A204.1 (cell line): ENCODE data around the gene FAM174C.

Experiments used
- FAIRE-seq: peaks from 2 replicates; lab custom pipeline; 2012; peaks lifted over from hg19 to GRCh38; lab: Jason Lieb, UNC

The FAM174C gene

GRCh38 chr19:1286487-1287353, 11.4 kb downstream of the FAM174C start:
- FAIRE-seq: no peak

DNA sequence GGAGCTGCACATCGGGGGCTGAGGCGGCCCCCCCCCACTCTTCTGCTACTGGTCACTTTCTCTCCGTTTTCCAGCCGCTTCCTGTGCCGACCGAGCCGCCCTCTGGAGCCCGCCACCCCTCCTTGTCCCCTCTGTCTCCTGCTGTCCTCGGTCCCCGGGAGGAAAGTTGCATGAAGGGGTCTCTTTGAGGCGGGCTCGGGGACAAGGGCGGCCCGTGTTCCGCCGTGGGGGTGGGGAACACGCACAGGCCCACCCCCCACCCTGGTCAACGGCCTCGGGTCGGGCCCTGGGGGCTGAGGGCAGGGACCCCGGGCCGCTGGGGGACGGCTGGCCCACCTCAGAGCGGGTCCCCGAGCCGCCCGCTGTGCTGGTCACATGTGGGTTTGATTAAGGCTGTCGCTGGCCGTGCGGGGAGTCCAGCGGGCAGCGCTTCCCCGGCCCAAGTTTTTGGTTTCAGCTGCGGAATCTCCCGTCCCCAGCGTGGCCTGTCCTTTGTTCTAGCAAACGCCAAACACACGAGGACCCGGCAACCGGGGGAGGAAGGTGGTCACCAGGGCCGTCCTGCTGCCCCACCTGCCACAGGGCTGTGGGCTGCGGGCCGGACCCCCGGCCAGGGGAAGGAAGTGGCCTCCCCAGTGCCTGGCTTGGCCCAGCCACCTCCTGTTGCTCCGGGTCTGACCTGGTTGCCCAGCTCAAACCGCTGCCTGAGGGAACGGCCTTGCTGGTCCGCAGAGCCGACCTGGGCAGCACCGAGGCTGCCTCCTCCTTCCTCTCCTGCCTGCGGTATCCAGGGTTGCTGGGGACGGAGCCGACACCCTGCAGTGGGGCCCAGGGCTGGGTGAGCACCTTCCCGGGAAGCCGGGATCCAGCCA, 12.3 kb downstream of the FAM174C start:
- no peak for FAIRE-seq

DNA sequence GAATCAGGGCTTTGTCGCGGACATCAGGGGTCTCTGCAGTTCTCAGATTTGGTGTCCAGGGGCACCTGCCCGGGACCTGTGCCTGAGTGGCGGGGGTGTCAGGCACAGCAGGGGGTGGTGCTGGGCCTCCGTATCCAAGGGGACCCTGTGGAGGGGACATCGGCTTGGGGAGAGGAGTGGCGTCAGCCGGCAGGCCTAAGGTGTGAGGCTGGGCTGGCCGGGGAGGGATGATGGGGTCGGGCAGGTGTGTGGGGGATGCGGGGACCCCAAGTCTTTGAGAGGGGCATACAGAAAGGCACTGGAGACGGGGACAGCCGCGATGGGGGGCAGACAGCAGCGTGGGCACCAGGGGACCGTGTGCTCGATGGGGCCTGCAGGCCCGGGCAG, 12.9 kb downstream of the FAM174C start:
- FAIRE-seq: no peak

- FAIRE-seq: no peak
Measured at GRCh38 chr19:1288833-1289685, 13.7 kb downstream of the FAM174C start.

DNA sequence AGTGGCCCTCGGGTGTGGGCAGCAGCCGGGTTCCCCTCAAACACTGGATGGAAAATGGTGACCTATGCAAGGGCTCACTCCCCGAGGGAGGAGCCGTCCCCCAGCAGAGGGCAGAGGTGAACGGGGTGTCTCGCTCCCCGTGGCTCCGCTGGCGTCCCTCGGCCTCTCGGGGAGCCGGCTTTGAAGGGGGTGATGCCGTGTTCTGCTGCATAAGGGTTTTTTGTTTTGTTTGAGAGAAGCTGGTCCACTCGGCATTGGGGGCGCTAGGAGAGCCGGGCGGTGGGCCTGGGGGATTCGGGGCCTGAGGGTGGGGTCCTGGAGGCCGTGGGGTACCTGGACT, 14.3 kb downstream of the FAM174C start:
- FAIRE-seq: no peak

DNA sequence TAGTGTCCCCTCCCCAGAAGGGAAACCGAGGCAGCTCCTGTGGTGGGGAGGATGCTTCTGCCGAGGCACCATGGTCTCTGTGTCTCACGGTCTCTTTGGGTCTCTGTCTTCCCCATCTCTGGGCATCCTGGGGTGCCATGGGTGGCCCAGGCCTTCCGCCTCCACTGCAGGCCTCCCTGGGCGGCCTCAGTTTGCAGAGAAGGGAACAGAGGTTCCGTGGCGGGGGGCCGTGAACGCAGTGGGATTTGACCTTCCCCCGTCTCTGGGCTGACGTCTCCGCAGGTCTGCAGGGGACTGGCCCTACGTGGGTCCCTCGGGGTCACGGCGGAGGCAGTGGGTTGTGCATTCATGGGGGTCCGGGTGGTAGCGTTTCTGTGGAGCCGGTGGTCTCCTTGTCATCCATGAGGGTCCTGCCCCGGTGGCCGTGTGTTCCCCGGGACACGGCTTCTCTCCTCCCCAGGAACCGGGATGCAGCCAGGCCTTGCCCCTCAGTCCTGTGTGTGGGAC, 14.9 kb downstream of the FAM174C start:
- FAIRE-seq: no peak

- no peak for FAIRE-seq
Measured at GRCh38 chr19:1290703-1291651, 15.6 kb downstream of the FAM174C start.

DNA sequence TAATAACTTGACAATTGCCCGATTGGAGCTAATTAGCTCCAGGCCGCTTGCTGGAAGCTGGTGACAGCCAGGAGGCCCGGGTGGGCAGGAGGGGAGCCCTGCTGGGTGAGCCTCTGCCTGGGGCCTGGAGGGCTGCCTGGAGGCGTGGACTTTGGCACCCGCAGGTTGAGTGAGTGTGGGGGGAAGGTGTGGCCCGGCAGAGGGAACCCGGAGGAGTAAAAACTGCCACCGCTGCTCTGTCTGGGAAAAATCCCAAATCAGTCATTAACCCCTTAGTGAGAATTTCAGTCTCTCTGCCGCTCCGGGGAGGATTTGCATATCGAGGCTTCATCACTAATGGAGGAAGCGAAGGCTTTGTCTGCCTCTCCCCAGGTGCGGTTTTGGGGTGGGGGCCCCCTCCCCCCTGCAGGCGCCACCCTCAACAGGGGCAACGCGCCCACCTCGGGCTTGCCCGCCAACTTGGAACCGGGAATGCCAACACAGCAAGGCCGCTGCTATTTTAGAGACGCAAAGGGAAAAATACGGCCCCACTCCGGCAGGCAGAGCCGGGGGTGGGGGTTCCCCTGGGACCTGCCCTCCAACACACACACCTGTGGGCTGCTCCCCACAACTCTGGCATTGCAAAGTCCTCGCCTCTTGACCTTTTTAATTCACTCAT, 16.6 kb downstream of the FAM174C start:
- FAIRE-seq: no peak

GRCh38 chr19:1292419-1293151, 17.3 kb downstream of the FAM174C start:
- FAIRE-seq: no peak

GRCh38 chr19:1293782-1294604, 18.7 kb downstream of the FAM174C start:
- no peak for FAIRE-seq

DNA sequence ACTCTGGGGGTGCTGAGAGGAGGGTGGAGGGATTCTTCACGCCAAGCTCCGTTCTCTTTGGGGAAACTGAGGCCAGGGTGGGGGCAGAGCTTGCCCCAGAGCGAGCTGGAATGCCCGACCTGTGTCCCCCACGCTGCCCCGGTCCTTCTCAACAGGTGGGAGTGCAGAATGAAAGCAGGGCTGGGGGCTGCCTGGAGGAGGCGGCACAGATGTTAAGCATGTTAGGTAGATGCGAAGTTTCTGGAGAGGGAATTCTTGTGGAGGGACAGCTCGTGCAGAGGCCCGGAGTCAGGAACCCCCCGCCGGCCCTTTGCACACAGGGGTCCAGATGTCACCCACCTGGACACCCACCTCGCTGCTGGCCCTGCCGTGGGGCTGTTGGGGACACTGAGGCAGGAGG, 19.4 kb downstream of the FAM174C start:
- no peak for FAIRE-seq

- no peak for FAIRE-seq
Measured at GRCh38 chr19:1295169-1296012, 20.1 kb downstream of the FAM174C start.

DNA sequence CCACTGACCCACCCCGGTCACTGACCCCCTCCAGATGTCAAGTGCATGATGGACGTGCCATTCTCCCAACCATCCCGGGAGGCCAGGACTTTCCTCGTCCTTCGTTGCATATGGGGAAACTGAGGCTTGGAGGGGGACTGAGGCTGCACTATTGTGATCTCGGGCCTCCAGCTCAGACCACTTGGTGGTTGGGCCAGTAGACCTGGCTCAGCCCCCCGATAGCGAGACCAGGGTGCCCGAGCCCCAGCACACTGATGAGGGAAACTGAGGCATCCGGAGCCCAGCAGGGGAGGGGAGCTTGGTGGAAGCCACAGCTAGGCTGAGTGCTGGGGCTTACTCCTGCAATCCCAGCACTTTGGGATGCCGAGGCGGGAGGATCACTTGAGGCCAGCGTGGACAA, 20.7 kb downstream of the FAM174C start:
- no peak for FAIRE-seq

DNA sequence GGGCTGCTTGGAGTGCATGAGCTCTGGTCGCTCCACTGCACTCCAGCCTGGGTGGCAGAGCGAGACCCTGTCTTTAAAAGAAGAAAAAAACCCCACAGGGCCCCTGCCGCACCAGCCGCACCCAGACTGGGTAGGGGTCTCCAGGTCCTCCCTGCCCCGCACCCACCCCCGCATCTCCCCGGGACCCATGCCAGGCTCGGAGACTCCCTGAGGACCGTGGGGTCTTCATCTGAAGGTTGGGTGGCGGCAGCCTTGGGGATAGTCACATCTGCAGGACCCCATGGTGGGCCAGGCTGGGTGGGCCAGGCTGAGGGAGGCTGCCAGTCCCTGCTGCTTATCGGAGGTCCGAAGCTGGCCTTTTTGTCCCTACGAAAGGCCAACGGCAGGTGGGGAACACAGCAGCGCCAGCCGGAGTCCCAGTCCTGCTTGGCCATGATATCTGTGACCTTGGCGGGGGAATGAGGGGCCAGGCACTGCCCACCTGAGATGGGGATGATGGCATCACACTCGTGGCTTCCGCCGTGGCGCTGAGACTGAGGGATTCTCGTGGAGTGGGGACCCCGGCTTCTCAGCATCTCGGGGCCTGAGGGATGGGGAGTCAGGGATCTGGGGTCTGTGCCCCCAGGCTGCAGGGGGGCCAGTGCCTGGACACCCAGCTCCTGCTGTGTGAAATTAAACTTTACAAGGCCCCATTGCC, 21.4 kb downstream of the FAM174C start:
- FAIRE-seq: no peak

GRCh38 chr19:1298235-1298634, 22.9 kb downstream of the FAM174C start:
- FAIRE-seq: no peak

DNA sequence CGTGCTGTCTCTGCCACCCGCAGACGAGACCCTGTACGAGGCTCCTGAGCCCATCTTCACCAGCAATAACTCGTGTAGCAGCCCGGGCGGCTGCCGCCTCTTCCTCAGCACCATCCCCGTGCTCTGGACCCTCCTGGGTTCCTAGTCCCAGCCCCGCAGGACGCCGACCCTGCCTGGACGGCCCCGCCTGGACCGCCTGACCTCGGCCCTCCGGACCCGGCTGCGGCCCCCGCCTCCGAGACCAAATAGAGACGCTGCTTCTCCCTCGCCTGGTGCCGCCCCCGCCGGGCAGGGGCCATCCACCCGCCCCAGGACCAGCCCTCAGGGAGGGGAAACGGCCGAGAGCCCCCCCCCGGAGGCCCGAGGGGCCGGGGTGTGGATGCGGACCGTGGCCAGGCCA, 24.5 kb downstream of the FAM174C start:
- FAIRE-seq: no peak

DNA sequence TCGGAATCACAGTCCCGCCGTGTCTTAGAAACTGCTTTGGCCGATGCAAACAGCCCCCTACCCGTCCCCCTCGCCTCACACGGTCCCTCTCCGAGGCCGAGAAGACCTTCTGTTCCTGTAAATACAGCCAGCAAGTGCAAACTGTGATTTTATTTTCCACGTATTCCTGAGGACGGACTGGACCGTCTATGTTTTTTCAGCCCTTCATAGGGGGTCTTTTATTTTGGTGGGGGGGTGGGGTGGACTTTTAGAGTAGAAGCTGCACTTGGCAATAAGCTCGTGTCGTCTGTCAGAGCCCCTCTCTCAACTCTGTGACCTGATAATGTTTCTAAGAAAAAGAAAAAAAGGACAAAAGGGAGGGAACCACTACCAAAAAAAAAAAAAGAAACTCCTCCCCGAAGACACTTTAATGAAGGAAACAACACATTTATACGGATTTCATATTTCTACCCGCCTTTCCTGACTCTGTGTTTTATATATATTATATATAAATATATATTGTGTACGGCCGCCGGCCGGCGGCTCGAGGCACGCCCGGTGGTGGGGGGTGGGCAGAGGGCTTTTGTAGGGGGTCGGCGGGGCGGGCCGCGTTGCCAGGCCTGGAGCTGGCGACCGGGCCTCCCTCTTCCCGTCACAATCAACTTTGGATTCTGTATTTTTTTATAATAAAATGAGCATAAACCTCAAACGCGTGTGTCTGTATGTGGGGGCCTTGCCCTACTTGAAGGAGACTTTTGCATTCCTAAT, 25.6 kb downstream of the FAM174C start:
- FAIRE-seq: no peak
